ENCODE results near the gene USP49. TPM values are rescaled to one million over a fixed set of nuclear protein-coding genes. Genes with fewer than 3 reads are reported as not detected.

Gene USP49
- polyA plus RNA-seq, 1 of the 3 experiments (the other 2 are of a cell fraction), result 2.4 TPM

- Histone ChIP-seq H2AFZ (ENCODE audit: low read depth) (no peak overlapping the region), H3K4me2 (no peak overlapping the region), H3K36me3 (replicated peaks in 1 of 2; ENCODE audit: control insufficient read depth in 1 of 2, insufficient read depth in 2 of 2, low read length in 1 of 2) (peaks cover 12 to 35% of the 10 kb centered on the region in 2 experiments), H3K9ac (no peak overlapping the region), H3K4me1 (ENCODE audit: control insufficient read depth in 1 of 2, insufficient read depth in 2 of 2, low read depth in 1 of 2, low read length in 1 of 2) (peaks cover 3 to 26% of the 10 kb centered on the region in 2 experiments; a peak in 2 of 4 replicates), H3K4me3 (ENCODE audit: low read depth in 2 of 2, low read length in 1 of 2) (no peak overlapping the region), H3K27ac (ENCODE audit: low read depth in 2 of 2, low read length in 1 of 2) (no peak overlapping the region), H3K79me2 (ENCODE audit: insufficient read depth) (no peaks in the 10 kb centered on the region), H3K27me3 (ENCODE audit: insufficient read depth) (no peaks in the 10 kb centered on the region), H3K9me3 (no peaks in the 10 kb centered on the region), H3F3A (replicated peaks; ENCODE audit: insufficient read depth) (no peaks in the 10 kb centered on the region), H3K9me2 (no peaks in the 10 kb centered on the region), H4K20me1 (ENCODE audit: insufficient read depth) (no peaks in the 10 kb centered on the region)
- 95% methylated on average over 10 of the region's 30 CpGs for WGBS (ENCODE audit: low lambda C conversion rate)
- DNase-seq, result no peak
- TF ChIP-seq EZH2phosphoT487 (IDR thresholded peaks at IDR 0.05; ENCODE audit: borderline replicate concordance, low read depth) (no peak), MXI1 (IDR thresholded peaks at IDR 0.05; ENCODE audit: low read depth, low read length) (no peak), GABPA (IDR thresholded peaks at IDR 0.05; ENCODE audit: low read depth) (no peak), RCOR1 (IDR thresholded peaks at IDR 0.05; ENCODE audit: low read length) (no peak), TAF1 (IDR thresholded peaks at IDR 0.05; ENCODE audit: borderline replicate concordance, low read depth, low read length) (no peak), IRF3 (IDR thresholded peaks at IDR 0.05; ENCODE audit: low read depth, low read length) (no peak), NFIC (IDR thresholded peaks at IDR 0.05; ENCODE audit: borderline replicate concordance) (no peak), ELF1 (IDR thresholded peaks at IDR 0.05) (no peak), EP300 (IDR thresholded peaks at IDR 0.05; ENCODE audit: borderline replicate concordance in 1 of 2, low read depth in 1 of 2, low read length in 1 of 2) (no peak), MEF2A (IDR thresholded peaks at IDR 0.05; ENCODE audit: borderline replicate concordance, low read depth) (no peak), POLR2AphosphoS5 (IDR thresholded peaks at IDR 0.05; ENCODE audit: low read depth, low read length) (no peak), RFX5 (IDR thresholded peaks at IDR 0.05; ENCODE audit: low read length) (no peak), GATA2 (CRISPR knock-in tag; IDR thresholded peaks at IDR 0.05) (no peak), YY1 (IDR thresholded peaks at IDR 0.05; ENCODE audit: low read depth) (no peak)
- POLR2A ChIA-PET, result no interaction called here
- CTCF ChIA-PET, result interaction anchor here (1.0 to 2.4 kb wide), 2 partner anchors 16 to 87 kb away, joined by 3 to 12 read pairs; partner anchors contain the start of gene TOMM6
Observed at GRCh38 chr6:41770381-41771057, 124.7 kb downstream of the USP49 start.

- H3K9ac ChIP-seq, result no peak overlapping the region
- peaks cover 3 to 26% of the 10 kb centered on the region in 2 experiments; a peak in 2 of 4 replicates for H3K4me1 ChIP-seq (ENCODE audit: control insufficient read depth in 1 of 2, insufficient read depth in 2 of 2, low read depth in 1 of 2, low read length in 1 of 2)
- no peak overlapping the region for H2AFZ ChIP-seq (ENCODE audit: low read depth)
- no peaks in the 10 kb centered on the region for H3K27me3 ChIP-seq (ENCODE audit: insufficient read depth)
- WGBS (ENCODE audit: low lambda C conversion rate), result 100% methylated on average over 7 of the region's 8 CpGs
- H3K79me2 ChIP-seq (ENCODE audit: insufficient read depth), result no peaks in the 10 kb centered on the region
- no peak overlapping the region for H3K27ac ChIP-seq (ENCODE audit: low read depth in 2 of 2, low read length in 1 of 2)
- H3K4me2 ChIP-seq, result no peak overlapping the region
- H3K4me3 ChIP-seq (ENCODE audit: low read depth in 2 of 2, low read length in 1 of 2), result no peak overlapping the region
- POLR2A ChIA-PET, result no interaction called here
- H3K36me3 ChIP-seq (replicated peaks in 1 of 2; ENCODE audit: control insufficient read depth in 1 of 2, insufficient read depth in 2 of 2, low read length in 1 of 2), result peaks cover 4 to 25% of the 10 kb centered on the region in 2 experiments
- no peaks in the 10 kb centered on the region for H3K9me3 ChIP-seq
- no peak for DNase-seq
- CTCF ChIA-PET, result interaction anchor here (0.9 to 2.4 kb wide), 6 partner anchors 9 to 320 kb away, joined by 3 to 12 read pairs (median 3); partner anchors contain the start of genes BYSL, MED20 and TOMM6
- no peaks in the 10 kb centered on the region for H4K20me1 ChIP-seq (ENCODE audit: insufficient read depth)
- no peaks in the 10 kb centered on the region for H3K9me2 ChIP-seq
- H3F3A ChIP-seq (replicated peaks; ENCODE audit: insufficient read depth), result no peaks in the 10 kb centered on the region
- TF ChIP-seq, protein P1, sequence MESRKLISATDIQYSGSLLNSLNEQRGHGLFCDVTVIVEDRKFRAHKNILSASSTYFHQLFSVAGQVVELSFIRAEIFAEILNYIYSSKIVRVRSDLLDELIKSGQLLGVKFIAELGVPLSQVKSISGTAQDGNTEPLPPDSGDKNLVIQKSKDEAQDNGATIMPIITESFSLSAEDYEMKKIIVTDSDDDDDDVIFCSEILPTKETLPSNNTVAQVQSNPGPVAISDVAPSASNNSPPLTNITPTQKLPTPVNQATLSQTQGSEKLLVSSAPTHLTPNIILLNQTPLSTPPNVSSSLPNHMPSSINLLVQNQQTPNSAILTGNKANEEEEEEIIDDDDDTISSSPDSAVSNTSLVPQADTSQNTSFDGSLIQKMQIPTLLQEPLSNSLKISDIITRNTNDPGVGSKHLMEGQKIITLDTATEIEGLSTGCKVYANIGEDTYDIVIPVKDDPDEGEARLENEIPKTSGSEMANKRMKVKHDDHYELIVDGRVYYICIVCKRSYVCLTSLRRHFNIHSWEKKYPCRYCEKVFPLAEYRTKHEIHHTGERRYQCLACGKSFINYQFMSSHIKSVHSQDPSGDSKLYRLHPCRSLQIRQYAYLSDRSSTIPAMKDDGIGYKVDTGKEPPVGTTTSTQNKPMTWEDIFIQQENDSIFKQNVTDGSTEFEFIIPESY (IDR thresholded peaks at IDR 0.05; ENCODE audit: borderline replicate concordance, low read depth), result no peak
- TF ChIP-seq FOXM1 (IDR thresholded peaks at IDR 0.05; ENCODE audit: low read depth) (no peak), FOXJ3 (CRISPR knock-in tag; IDR thresholded peaks at IDR 0.05) (no peak), CHD2 (IDR thresholded peaks at IDR 0.05; ENCODE audit: low read length, partially characterized antibody) (no peak), RFX5 (IDR thresholded peaks at IDR 0.05; ENCODE audit: low read length) (no peak), TAF1 (IDR thresholded peaks at IDR 0.05; ENCODE audit: borderline replicate concordance, low read depth, low read length) (no peak), JUND (IDR thresholded peaks at IDR 0.05) (no peak), GATA2 (CRISPR knock-in tag; IDR thresholded peaks at IDR 0.05) (no peak), TCF12 (IDR thresholded peaks at IDR 0.05) (no peak), MEF2A (IDR thresholded peaks at IDR 0.05; ENCODE audit: borderline replicate concordance, low read depth) (no peak), EZH2phosphoT487 (IDR thresholded peaks at IDR 0.05; ENCODE audit: borderline replicate concordance, low read depth) (no peak), POLR2AphosphoS5 (IDR thresholded peaks at IDR 0.05; ENCODE audit: low read depth, low read length) (no peak), SMC3 (IDR thresholded peaks at IDR 0.05; ENCODE audit: low read depth, low read length) (no peak), ELF1 (IDR thresholded peaks at IDR 0.05) (no peak), NFIC (IDR thresholded peaks at IDR 0.05; ENCODE audit: borderline replicate concordance) (no peak), SIN3A (IDR thresholded peaks at IDR 0.05; ENCODE audit: borderline replicate concordance, low read depth, low read length) (no peak)
- TF ChIP-seq, protein P2, sequence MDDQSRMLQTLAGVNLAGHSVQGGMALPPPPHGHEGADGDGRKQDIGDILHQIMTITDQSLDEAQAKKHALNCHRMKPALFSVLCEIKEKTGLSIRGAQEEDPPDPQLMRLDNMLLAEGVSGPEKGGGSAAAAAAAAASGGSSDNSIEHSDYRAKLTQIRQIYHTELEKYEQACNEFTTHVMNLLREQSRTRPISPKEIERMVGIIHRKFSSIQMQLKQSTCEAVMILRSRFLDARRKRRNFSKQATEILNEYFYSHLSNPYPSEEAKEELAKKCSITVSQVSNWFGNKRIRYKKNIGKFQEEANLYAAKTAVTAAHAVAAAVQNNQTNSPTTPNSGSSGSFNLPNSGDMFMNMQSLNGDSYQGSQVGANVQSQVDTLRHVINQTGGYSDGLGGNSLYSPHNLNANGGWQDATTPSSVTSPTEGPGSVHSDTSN (IDR thresholded peaks at IDR 0.05), result no peak
Observed at GRCh38 chr6:41769376-41769775, 125.8 kb downstream of the USP49 start.
